CD4-positive, alpha-beta T cell (primary cell): ENCODE results near the gene CDC42BPG. TPM values are rescaled to one million over a fixed set of nuclear protein-coding genes. Genes with fewer than 3 reads are reported as not detected.
A peak's percentile ranks its signal among the peaks of the same experiment; 100 is the strongest.

Source experiments
- ATAC-seq: fragments of 200-7000 bp; cut with Tn5 transposase; one replicate; pipeline ENCODE4 v1.10.0; 2022; ENCODE audit warnings: mild to moderate bottlenecking; ENCODE audit not compliant: poor library complexity
- CTCF ChIA-PET: fragments of 350-600 bp; sonication (Branson Sonifier 250); formaldehyde crosslinking; loops from one replicate; lab custom pipeline; 2021; ENCODE audit warnings: antibody characterized with exemption, inconsistent platforms; lab: Charles Lee
- POLR2A ChIA-PET: fragments of 350-600 bp; sonication (Branson Sonifier 250); formaldehyde crosslinking; loops from one replicate; lab custom pipeline; 2021; ENCODE audit warnings: antibody characterized with exemption, inconsistent platforms; lab: Charles Lee
- DNase-seq, 14 experiments: peaks; one replicate each; pipeline ENCODE4 v3.0.0-alpha.2; 2013 to 2020; ENCODE audit warnings: mixed read lengths in 2 of 14
- H3K27ac ChIP-seq, 2 donors: one replicate each; pipeline versions ENCODE4 v1.5.1 to v1.7.0; 2013; ENCODE audit warnings: low read length in 2 of 2, low read depth in 1 of 2, mild to moderate bottlenecking in 1 of 2
- H3K27me3 ChIP-seq, 2 experiments: 1 replicate in 1 of 2; 2 replicates in 1 of 2; pipeline versions ENCODE4 v1.6.1 to v1.7.0; 2013; ENCODE audit warnings: low read length in 2 of 2, control low read depth in 1 of 2, mild to moderate bottlenecking in 1 of 2, moderate library complexity in 1 of 2; ENCODE audit not compliant: insufficient read depth in 2 of 2, control insufficient read depth in 1 of 2
- H3K36me3 ChIP-seq: one replicate; pipeline ENCODE4 v1.6.1; 2013; ENCODE audit warnings: low read length, control low read depth; ENCODE audit not compliant: insufficient read depth
- H3K4me1 ChIP-seq: one replicate; pipeline ENCODE4 v1.6.1; 2013; ENCODE audit warnings: low read length, control low read depth; ENCODE audit not compliant: insufficient read depth
- H3K4me3 ChIP-seq: one replicate; pipeline ENCODE4 v1.5.1; 2013; ENCODE audit warnings: mild to moderate bottlenecking, low read length, moderate library complexity
- H3K9me3 ChIP-seq, 2 experiments: 1 replicate in 1 of 2; 2 replicates in 1 of 2; pipeline versions ENCODE4 v1.6.1 to v1.7.0; 2013; ENCODE audit warnings: low read length in 2 of 2, mild to moderate bottlenecking in 2 of 2, control low read depth in 1 of 2, moderate library complexity in 1 of 2; ENCODE audit not compliant: control insufficient read depth in 1 of 2, insufficient read depth in 1 of 2
- H3K27ac Mint-ChIP-seq: one replicate; pipeline ENCODE4 v1.8.0; 2020; ENCODE audit warnings: mixed read lengths
- H3K27me3 Mint-ChIP-seq: one replicate; pipeline ENCODE4 v1.8.0; 2021; ENCODE audit warnings: mixed read lengths
- H3K36me3 Mint-ChIP-seq: one replicate; pipeline ENCODE4 v1.8.0; 2021; ENCODE audit warnings: low read depth, mixed read lengths
- H3K4me1 Mint-ChIP-seq: one replicate; pipeline ENCODE4 v1.8.0; 2021; ENCODE audit warnings: low read depth, mixed read lengths
- H3K4me3 Mint-ChIP-seq: one replicate; pipeline ENCODE4 v1.8.0; 2020; ENCODE audit warnings: mild to moderate bottlenecking, mixed read lengths
- H3K9me3 Mint-ChIP-seq: one replicate; pipeline ENCODE4 v1.8.0; 2020; ENCODE audit warnings: mixed read lengths
- intact Hi-C, 2 experiments: fragments of 100-400 bp; cut with DNase I in 1 of 2; cut with micrococcal nuclease in 1 of 2; formaldehyde crosslinking; loops; one replicate each; pipeline versions ENCODE4 v1.15.1 to v1.9.0; 2023 to 2025; cut with DNase I, micrococcal nuclease
- total RNA-seq, 174 experiments: library from RNA in 2 of 174; stranded (reverse) in 2 of 174; gene quantifications; one replicate each; pipeline ENCODE4 v1.2.3 and lab custom pipeline; 2021 to 2026
- TF ChIP-seq, protein P1 (sequence below): fragments of 200-600 bp; IDR thresholded peaks from one replicate; pipeline ENCODE4 v1.8.0; 2022; ENCODE audit warnings: antibody characterized with exemption, mild to moderate bottlenecking

CDC42BPG gene
- total RNA-seq, 2 experiments from 2014 or later = 6.9 to 9.7 TPM

DNA sequence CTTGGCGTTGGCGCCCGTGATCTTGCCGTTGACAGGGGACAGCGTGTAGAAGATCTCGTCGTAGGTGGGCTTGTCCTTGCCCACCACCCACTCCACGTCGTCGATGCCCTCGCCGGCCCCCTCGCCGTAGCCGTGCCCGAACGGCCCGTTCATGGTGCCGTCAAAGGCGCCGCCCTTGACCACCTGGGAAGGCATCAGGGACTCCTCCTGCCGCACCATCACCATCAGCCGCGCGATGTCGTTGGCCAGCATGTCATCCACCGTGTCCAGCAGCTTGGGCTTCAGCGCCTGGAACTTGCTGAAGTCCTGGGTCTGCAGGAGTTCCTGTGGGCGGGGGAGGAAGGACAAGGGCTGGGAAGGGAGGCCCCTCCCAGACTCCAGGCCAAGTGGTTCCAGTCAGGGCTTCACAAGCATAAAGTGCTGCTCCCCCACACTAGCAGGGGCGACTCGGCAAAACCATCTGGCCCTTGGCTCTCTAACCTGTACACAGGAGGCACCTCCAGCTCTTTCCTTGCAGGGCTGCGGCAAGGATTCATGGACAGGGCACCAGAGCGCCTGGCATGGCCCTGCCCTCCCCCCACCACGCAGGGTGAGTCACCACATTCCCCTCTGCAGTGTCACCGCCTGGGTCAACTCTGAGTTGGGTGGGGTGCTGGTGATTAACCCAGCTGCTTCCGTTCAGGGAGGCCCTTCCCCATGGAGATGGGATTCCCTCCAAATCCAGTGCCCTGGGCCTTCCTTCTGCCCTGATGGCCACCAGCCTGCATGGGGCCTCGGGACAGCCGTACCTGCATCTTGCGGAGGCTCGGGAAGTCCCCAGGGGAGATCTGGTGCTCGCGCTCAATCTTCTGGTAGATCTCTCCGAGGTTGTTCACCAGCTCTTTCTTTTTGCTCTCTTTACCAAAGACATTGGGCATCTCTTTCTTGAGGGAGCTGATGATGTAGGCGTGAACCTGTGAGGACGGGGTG is 10.4 kb upstream of the CDC42BPG start:
- H3K36me3 ChIP-seq = peaks cover 67% of the 10 kb centered on the region
- peak overlapping the region; percentile 59 to 79 for H3K27ac ChIP-seq
- Mint-ChIP-seq H3K4me1 (peaks cover 89% of the 10 kb centered on the region), H3K27ac (peak overlapping the region; percentile 91), H3K27me3 (no peaks in the 10 kb centered on the region), H3K9me3 (no peaks in the 10 kb centered on the region), H3K36me3 (peaks cover 79% of the 10 kb centered on the region), H3K4me3 (peak overlapping the region; percentile 77)
- no peaks in the 10 kb centered on the region for H3K9me3 ChIP-seq
- H3K4me3 ChIP-seq = no peak overlapping the region
- TF ChIP-seq, protein P1, sequence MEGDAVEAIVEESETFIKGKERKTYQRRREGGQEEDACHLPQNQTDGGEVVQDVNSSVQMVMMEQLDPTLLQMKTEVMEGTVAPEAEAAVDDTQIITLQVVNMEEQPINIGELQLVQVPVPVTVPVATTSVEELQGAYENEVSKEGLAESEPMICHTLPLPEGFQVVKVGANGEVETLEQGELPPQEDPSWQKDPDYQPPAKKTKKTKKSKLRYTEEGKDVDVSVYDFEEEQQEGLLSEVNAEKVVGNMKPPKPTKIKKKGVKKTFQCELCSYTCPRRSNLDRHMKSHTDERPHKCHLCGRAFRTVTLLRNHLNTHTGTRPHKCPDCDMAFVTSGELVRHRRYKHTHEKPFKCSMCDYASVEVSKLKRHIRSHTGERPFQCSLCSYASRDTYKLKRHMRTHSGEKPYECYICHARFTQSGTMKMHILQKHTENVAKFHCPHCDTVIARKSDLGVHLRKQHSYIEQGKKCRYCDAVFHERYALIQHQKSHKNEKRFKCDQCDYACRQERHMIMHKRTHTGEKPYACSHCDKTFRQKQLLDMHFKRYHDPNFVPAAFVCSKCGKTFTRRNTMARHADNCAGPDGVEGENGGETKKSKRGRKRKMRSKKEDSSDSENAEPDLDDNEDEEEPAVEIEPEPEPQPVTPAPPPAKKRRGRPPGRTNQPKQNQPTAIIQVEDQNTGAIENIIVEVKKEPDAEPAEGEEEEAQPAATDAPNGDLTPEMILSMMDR = no peak
- ChIA-PET POLR2A (interaction anchor here (2.0 to 27.2 kb wide), 3 partner anchors 9 to 76 kb away, joined by 8 to 767 read pairs (median 293); partner anchors contain the start of genes EHD1 and SF1), CTCF (interaction anchor here (2.9 to 12.7 kb wide), 2 partner anchors 24 to 32 kb away, joined by 12 to 136 read pairs; partner anchors contain the start of gene EHD1)
- intact Hi-C loops = no loop called here
- no peak for ATAC-seq
- peaks cover 100% of the 10 kb centered on the region for H3K4me1 ChIP-seq
- no peaks in the 10 kb centered on the region for H3K27me3 ChIP-seq
- peak in 5 of 14 experiments; percentile 52 to 79 (median 67) for DNase-seq

DNA sequence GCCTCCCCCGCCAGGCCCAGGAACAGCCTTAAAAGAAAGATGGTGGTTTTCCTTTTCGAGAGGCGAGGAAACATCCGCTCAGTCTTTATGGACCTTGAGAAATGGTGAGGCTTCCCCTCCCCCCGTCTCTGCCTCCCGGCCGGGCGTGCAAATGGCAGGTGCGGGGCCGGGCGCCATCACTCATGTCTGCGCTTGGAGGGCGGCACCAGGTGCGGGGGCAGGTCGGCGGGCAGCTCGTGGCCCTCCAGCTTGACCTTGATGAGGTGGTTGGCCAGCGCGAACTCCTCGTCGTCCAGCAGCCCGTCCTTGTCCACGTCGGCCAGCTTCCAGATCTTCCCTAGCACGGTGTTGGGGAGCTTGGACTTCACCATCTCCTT is 9.7 kb upstream of the CDC42BPG start:
- Histone ChIP-seq H3K9me3 (no peaks in the 10 kb centered on the region), H3K36me3 (peaks cover 63% of the 10 kb centered on the region), H3K4me3 (no peak overlapping the region), H3K27me3 (no peaks in the 10 kb centered on the region), H3K4me1 (peaks cover 100% of the 10 kb centered on the region), H3K27ac (peak overlapping the region; percentile 76 to 79)
- TF ChIP-seq, protein P1 = no peak
- Mint-ChIP-seq H3K27ac (peak overlapping the region; percentile 81), H3K9me3 (no peaks in the 10 kb centered on the region), H3K27me3 (no peaks in the 10 kb centered on the region), H3K36me3 (peaks cover 72% of the 10 kb centered on the region), H3K4me1 (peaks cover 89% of the 10 kb centered on the region), H3K4me3 (peak overlapping the region; percentile 66)
- CTCF ChIA-PET = interaction anchor here (3.7 to 12.7 kb wide), 2 partner anchors 24 to 33 kb away, joined by 21 to 136 read pairs; partner anchors contain the start of gene EHD1
- DNase-seq (no peak), ATAC-seq (no peak)
- POLR2A ChIA-PET = interaction anchor here (1.3 to 27.2 kb wide), 4 partner anchors 10 to 75 kb away, joined by 4 to 767 read pairs (median 150); partner anchors contain the start of genes EHD1 and SF1
- intact Hi-C loops = no loop called here

DNA sequence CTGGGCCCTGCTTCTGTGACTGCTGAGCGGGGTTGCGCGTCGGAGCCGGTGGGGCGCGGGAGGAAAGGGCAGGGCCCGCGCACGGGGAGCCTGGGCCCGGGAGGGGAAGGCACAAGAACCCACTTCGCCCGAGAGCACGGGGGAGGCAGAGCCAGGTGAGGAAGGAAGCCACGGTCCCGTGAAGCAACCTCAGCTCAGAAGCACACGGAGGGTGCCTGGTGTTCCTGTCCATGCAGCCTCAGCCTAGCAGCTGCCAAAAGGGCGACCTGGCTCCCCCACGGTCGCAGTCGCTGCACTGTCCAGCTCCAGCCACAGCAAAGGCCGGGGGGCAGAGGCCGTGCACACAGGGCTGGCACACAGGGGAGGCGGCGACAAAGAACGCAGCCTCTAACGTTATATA is 9.3 kb upstream of the CDC42BPG start:
- Histone ChIP-seq H3K4me1 (peaks cover 100% of the 10 kb centered on the region), H3K27ac (peak overlapping the region; percentile 76 to 79), H3K36me3 (peaks cover 62% of the 10 kb centered on the region), H3K4me3 (peak overlapping the region; percentile 12), H3K9me3 (no peaks in the 10 kb centered on the region), H3K27me3 (no peaks in the 10 kb centered on the region)
- H3K27ac Mint-ChIP-seq = peak overlapping the region; percentile 81
- DNase-seq (peak in 8 of 14 experiments; percentile 46 to 78 (median 64)), ATAC-seq (peak; percentile 46)
- intact Hi-C loops = loop anchor here in 1 of 2 experiments (1.0 kb wide), 1 partner anchor 15 kb away; no protein-coding TSS in a partner anchor
- ChIA-PET CTCF (interaction anchor here (1.6 to 12.7 kb wide), 3 partner anchors 12 to 33 kb away, joined by 5 to 136 read pairs (median 21); partner anchors contain the start of gene EHD1), POLR2A (interaction anchor here (0.7 to 27.2 kb wide), 6 partner anchors 10 to 187 kb away, joined by 3 to 767 read pairs (median 7); partner anchors contain the start of genes EHD1, SAC3D1 and SF1)
- peaks cover 89% of the 10 kb centered on the region for H3K4me1 Mint-ChIP-seq
- no peaks in the 10 kb centered on the region for H3K9me3 Mint-ChIP-seq
- H3K4me3 Mint-ChIP-seq = peak overlapping the region; percentile 66
- H3K36me3 Mint-ChIP-seq = peaks cover 68% of the 10 kb centered on the region
- no peaks in the 10 kb centered on the region for H3K27me3 Mint-ChIP-seq
- TF ChIP-seq, protein P1 = no peak
